HEK293T (cell line): ENCODE data around the gene AHDC1.

Experiments
- CTCF ChIA-PET: fragments of 350-600 bp; formaldehyde crosslinking; extraction: SDS; loops from one replicate; lab custom pipeline; 2021; ENCODE audit warnings: antibody characterized with exemption, inconsistent platforms; lab: Yijun Ruan, JAX
- POLR2A ChIA-PET: fragments of 350-600 bp; formaldehyde crosslinking; extraction: SDS; loops from one replicate; lab custom pipeline; 2020; ENCODE audit warnings: antibody characterized with exemption, inconsistent platforms; lab: Yijun Ruan, JAX
- DNase-seq: peaks from one replicate; pipeline ENCODE4 v3.0.0; 2012; ENCODE audit warnings: mixed read lengths; ENCODE audit errors: extremely low spot score
- ARNT ChIP-seq: fragments of 450-650 bp; IDR thresholded peaks from 2 replicates; pipeline ENCODE4 v1.6.1; 2017; ENCODE audit warnings: mild to moderate bottlenecking
- BHLHE40 ChIP-seq: fragments of 450-650 bp; IDR thresholded peaks from 2 replicates; pipeline ENCODE4 v1.6.1; 2016; ENCODE audit warnings: mild to moderate bottlenecking, moderate library complexity, borderline replicate concordance
- CTBP1 ChIP-seq: fragments of 450-650 bp; IDR thresholded peaks from 2 replicates; pipeline ENCODE4 v1.6.1; 2016; ENCODE audit warnings: borderline replicate concordance
- ELF4 ChIP-seq: fragments of 450-650 bp; IDR thresholded peaks from 2 replicates; pipeline ENCODE4 v1.6.1; 2017; ENCODE audit warnings: antibody characterized with exemption
- FOXA1 ChIP-seq: fragments of 450-650 bp; IDR thresholded peaks from 2 replicates; pipeline ENCODE4 v1.6.1; 2016; ENCODE audit warnings: mild to moderate bottlenecking
- FOXK2 ChIP-seq: fragments of 450-650 bp; IDR thresholded peaks from 2 replicates; pipeline ENCODE4 v1.6.1; 2016; ENCODE audit warnings: mild to moderate bottlenecking
- FOXM1 ChIP-seq: fragments of 450-650 bp; IDR thresholded peaks from 2 replicates; pipeline ENCODE4 v1.6.1; 2017; ENCODE audit warnings: mild to moderate bottlenecking, borderline replicate concordance
- HDGF ChIP-seq: fragments of 450-650 bp; IDR thresholded peaks from 2 replicates; pipeline ENCODE4 v1.6.1; 2017; ENCODE audit warnings: antibody characterized with exemption, borderline replicate concordance
- L3MBTL2 ChIP-seq: fragments of 450-650 bp; conservative IDR thresholded peaks from 2 replicates; pipeline ENCODE4 v1.6.1; 2016; ENCODE audit warnings: mild to moderate bottlenecking
- LEF1 ChIP-seq: fragments of 450-650 bp; IDR thresholded peaks from 2 replicates; pipeline ENCODE4 v1.6.1; 2017; ENCODE audit warnings: mild to moderate bottlenecking, borderline replicate concordance
- NFRKB ChIP-seq: fragments of 450-650 bp; IDR thresholded peaks from 2 replicates; pipeline ENCODE4 v1.6.1; 2016; ENCODE audit warnings: mild to moderate bottlenecking, moderate library complexity
- PKNOX1 ChIP-seq: fragments of 450-650 bp; IDR thresholded peaks from 2 replicates; pipeline ENCODE4 v1.6.1; 2016
- SP1 ChIP-seq: fragments of 450-650 bp; IDR thresholded peaks from 2 replicates; pipeline ENCODE4 v1.6.1; 2017
- SUZ12 ChIP-seq: fragments of 450-650 bp; IDR thresholded peaks from 2 replicates; pipeline ENCODE4 v1.6.1; 2016; ENCODE audit warnings: mild to moderate bottlenecking
- TARDBP ChIP-seq: fragments of 450-650 bp; IDR thresholded peaks from 2 replicates; pipeline ENCODE4 v1.6.1; 2016
- ZNF384 ChIP-seq: fragments of 450-650 bp; IDR thresholded peaks from 2 replicates; pipeline ENCODE4 v1.6.1; 2016

The AHDC1 gene

DNA sequence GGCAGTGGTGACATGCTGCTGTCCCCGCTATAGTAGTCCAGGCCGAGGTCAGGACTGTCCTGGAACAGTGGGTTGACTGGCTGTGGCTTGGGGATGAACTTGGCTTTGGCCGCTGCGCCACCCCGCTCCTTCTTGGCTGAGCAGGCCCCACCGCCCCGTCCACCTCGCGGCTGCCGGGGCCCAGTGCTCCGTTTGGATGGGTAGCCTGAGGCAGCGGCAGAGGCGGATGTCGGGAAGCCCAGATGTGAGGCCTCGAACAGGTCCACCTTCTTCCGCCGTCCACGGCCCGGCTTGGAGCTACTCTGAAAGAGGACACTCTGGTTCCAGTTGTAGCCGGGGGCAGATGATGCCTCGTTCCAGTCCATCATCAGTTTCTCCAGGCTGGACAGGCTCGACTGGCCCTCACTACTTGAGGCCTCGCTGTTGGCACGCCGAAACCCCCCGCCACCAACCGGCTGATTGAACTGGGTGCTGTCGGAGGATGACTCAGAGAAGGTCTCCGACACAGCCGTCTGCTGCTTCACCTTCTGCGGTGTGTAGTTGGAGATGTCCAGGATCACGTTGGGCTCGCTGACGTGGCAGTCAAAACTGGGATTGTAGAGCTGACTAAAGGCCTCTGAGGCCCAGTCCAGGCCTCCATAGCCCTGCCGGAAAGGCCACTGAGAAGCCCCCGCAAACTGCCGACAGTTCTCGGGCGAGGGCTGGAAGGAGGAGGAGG is 55.6 kb downstream of the AHDC1 start:
- DNase-seq, result no peak
- CTCF ChIA-PET, result interaction anchor here (2.1 kb wide), 1 partner anchor 8 kb away, joined by 5 read pairs; no protein-coding TSS in a partner anchor
- TF ChIP-seq FOXK2 (no peak), BHLHE40 (no peak), LEF1 (no peak), L3MBTL2 (no peak), ARNT (no peak), ELF4 (no peak), ZNF384 (no peak)
- POLR2A ChIA-PET, result no interaction called here

DNA sequence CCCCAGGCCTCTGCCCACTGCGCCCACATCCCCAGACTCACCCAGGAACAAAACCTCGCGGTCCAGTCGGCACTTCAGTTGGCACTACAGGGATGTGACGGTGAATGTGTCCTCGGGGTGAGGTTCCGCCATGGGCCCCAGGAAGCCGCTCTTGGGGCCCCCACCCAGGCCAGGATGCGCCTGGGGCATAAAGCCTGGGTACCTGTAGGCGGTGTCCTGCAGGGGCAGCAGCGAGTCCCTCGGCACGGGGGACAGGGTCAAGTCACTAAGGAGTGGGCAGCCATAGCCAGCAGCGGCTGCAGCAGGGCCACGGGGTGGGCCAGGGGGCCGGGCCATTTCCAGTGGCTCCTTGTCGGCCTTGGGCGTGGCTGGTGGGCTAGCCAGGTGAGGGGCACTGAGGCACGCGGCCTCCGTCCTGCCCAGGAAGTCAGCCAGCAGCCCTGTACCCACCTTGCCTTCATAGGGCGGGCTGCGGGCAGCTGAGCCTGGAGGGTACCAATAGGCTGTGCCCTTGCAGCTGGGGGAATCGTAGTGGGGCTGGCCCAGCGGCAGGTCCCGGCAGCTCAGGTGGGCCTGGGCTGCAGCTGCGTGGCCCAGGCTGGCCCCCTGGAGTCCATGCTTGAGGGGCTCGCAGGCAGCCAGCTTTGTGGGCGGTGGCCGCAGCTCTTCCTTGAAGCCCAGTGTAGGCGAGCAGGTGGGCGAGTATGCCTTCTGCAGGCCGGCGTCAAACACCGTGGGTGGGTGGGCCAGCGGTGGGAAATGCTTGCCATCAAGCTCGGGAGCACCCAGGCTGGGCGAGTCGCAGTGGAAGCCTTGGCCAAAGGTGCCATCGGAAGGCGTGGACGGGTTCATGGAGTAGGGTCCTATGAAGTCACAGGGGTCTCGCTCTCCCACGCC is 56.5 kb downstream of the AHDC1 start:
- TF ChIP-seq FOXK2, result no peak
- no peak for TF ChIP-seq ARNT
- TF ChIP-seq NFRKB, result no peak
- no peak for TF ChIP-seq ELF4
- no peak for TF ChIP-seq SUZ12
- no peak for TF ChIP-seq L3MBTL2
- no peak for TF ChIP-seq TARDBP
- TF ChIP-seq ZNF384, result no peak
- TF ChIP-seq SP1, result no peak
- no peak for TF ChIP-seq PKNOX1
- TF ChIP-seq BHLHE40, result no peak
- no peak for DNase-seq
- ChIA-PET POLR2A (no interaction called here), CTCF (interaction anchor here (2.1 kb wide), 1 partner anchor 9 kb away, joined by 5 read pairs; no protein-coding TSS in a partner anchor)

GRCh38 chr1:27545876-27546275 is 58.1 kb downstream of the AHDC1 start:
- TF ChIP-seq TARDBP, result no peak
- no peak for TF ChIP-seq ELF4
- no peak for TF ChIP-seq NFRKB
- TF ChIP-seq FOXK2, result no peak
- no peak for TF ChIP-seq SP1
- no peak for TF ChIP-seq LEF1
- TF ChIP-seq PKNOX1, result no peak
- no peak for TF ChIP-seq FOXM1
- TF ChIP-seq ZNF384, result no peak
- TF ChIP-seq SUZ12, result no peak
- ChIA-PET CTCF (interaction anchor here (1.7 kb wide), 1 partner anchor 11 kb away, joined by 7 read pairs; no protein-coding TSS in a partner anchor), POLR2A (no interaction called here)
- no peak for DNase-seq

DNA sequence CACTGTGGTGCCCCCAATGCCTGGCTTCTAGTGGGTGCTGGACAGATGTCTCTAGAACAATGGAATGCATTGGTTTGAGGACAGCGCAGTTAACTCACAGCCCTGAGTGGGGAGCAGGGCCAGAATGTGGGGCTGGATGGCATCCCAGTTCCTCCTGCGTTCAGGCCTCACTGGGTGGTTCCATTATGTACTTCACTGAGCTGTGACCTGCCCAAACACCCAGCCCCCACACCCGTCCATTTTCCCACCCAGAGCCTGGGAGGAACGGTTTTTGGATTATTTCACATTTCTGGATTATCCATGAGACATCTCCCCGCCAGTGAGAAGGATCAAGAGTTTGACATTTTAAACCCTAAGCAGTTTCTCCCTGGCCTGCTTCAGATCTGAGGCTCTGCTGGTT is 58.7 kb downstream of the AHDC1 start:
- TF ChIP-seq SUZ12 (no peak), SP1 (no peak), FOXK2 (no peak), FOXM1 (no peak), HDGF (no peak), CTBP1 (no peak), ELF4 (no peak), L3MBTL2 (no peak), NFRKB (no peak), FOXA1 (no peak), ARNT (no peak), PKNOX1 (no peak), ZNF384 (no peak), TARDBP (no peak), BHLHE40 (no peak), LEF1 (no peak)
- CTCF ChIA-PET, result interaction anchor here (1.5 to 1.7 kb wide), 2 partner anchors 12 to 24 kb away, joined by 4 to 7 read pairs; no protein-coding TSS in a partner anchor
- no peak for DNase-seq
- POLR2A ChIA-PET, result no interaction called here

- CTCF ChIA-PET, result interaction anchor here (0.7 to 1.7 kb wide), 3 partner anchors 12 to 212 kb away, joined by 3 to 7 read pairs (median 4); no protein-coding TSS in a partner anchor
- POLR2A ChIA-PET, result no interaction called here
- no peak for TF ChIP-seq LEF1
- no peak for TF ChIP-seq SUZ12
- TF ChIP-seq BHLHE40, result no peak
- TF ChIP-seq L3MBTL2, result no peak
- DNase-seq, result no peak
Measured at GRCh38 chr1:27544834-27545233, 59.1 kb downstream of the AHDC1 start.

DNA sequence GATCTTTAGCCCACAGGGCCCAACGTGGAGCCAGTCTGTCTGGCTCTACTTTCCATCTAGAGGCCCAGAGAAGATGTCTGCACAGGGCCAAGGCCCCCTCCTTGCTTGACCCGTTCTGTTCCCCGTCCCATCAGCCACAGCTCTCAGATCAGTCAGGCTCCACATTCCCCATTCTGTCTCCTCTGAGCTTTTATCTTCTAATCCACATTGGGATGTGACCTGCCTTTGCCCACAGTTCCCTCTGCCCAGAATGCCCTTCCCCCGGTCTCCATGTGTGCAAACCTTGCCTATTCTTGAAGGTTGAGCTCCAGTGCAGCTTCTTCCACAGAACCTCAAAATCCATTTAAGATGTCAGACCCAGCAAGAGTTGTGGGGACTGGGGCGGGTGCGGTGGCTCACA is 60.7 kb downstream of the AHDC1 start:
- POLR2A ChIA-PET, result no interaction called here

More for the DNA sequence above, 60.7 kb downstream of the AHDC1 start:
- DNase-seq, result no peak
- CTCF ChIA-PET, result interaction anchor here (1.3 kb wide), 1 partner anchor 14 kb away, joined by 5 read pairs; no protein-coding TSS in a partner anchor
- TF ChIP-seq BHLHE40, result no peak
- TF ChIP-seq SUZ12, result no peak
- TF ChIP-seq TARDBP, result no peak
